PC-3 (cell line): Measurements from ENCODE around the gene ZNF546. TPM values are rescaled to one million over a fixed set of nuclear protein-coding genes. Genes with fewer than 3 reads are reported as not detected.

Experiments used
- ATAC-seq: fragments of 200-7000 bp; cut with Tn5 transposase; 2 replicates; pipeline ENCODE4 v1.9.1; 2020; ENCODE audit warnings: mild to moderate bottlenecking, moderate library complexity
- BruUV-seq: library from RNA; stranded (reverse); fragments of 400-500 nt; replicated peaks from 2 replicates; lab custom pipeline; 2021; lab: Mats Ljungman, UMichigan
- CTCF ChIA-PET: fragments of 300-600 bp; sonication (Branson Sonifier 250); formaldehyde crosslinking; loops from one replicate; lab custom pipeline; 2022; ENCODE audit warnings: antibody characterized with exemption; lab: Charles Lee
- POLR2A ChIA-PET: fragments of 300-600 bp; sonication (Branson Sonifier 250); formaldehyde crosslinking; loops from one replicate; lab custom pipeline; 2022; ENCODE audit warnings: antibody characterized with exemption; ENCODE audit not compliant: unreplicated experiment; lab: Charles Lee
- DNase-seq: peaks from one replicate; pipeline ENCODE4 v3.0.0-alpha.2; 2015
- H2AFZ ChIP-seq: fragments of 300-600 bp; sonication (generic); 2 replicates; pipeline ENCODE4 v1.6.0; 2016; ENCODE audit warnings: antibody characterized with exemption, low read length
- H3F3A ChIP-seq: fragments of 300-600 bp; sonication (generic); one replicate; pipeline ENCODE4 v1.6.0; 2017; ENCODE audit warnings: antibody characterized with exemption, low read length, control low read depth, mild to moderate bottlenecking; ENCODE audit not compliant: unreplicated experiment
- H3K27ac ChIP-seq: fragments of 300-600 bp; sonication (generic); 2 replicates; pipeline ENCODE4 v1.5.1; 2016; ENCODE audit warnings: mild to moderate bottlenecking, low read length
- H3K27me3 ChIP-seq: fragments of 300-600 bp; sonication (generic); 2 replicates; pipeline ENCODE4 v1.6.1; 2016; ENCODE audit warnings: low read length, mixed read lengths
- H3K36me3 ChIP-seq: fragments of 300-600 bp; sonication (generic); 2 replicates; pipeline ENCODE4 v1.6.1; 2016; ENCODE audit warnings: low read depth, mixed run types, low read length, mixed read lengths
- H3K4me1 ChIP-seq: fragments of 300-600 bp; sonication (generic); 2 replicates; pipeline ENCODE4 v1.5.1; 2016; ENCODE audit warnings: low read length; ENCODE audit not compliant: insufficient read depth
- H3K4me2 ChIP-seq: fragments of 300-600 bp; sonication (generic); 2 replicates; pipeline ENCODE4 v1.6.0; 2016; ENCODE audit warnings: low read length
- H3K4me3 ChIP-seq: fragments of 300-600 bp; sonication (generic); 2 replicates; pipeline ENCODE4 v1.5.1; 2016; ENCODE audit warnings: mild to moderate bottlenecking, low read length, mixed read lengths
- H3K79me2 ChIP-seq: fragments of 300-600 bp; sonication (generic); 2 replicates; pipeline ENCODE4 v1.6.1; 2017; ENCODE audit warnings: low read length, mixed read lengths
- H3K9ac ChIP-seq: fragments of 300-600 bp; sonication (generic); 2 replicates; pipeline ENCODE4 v1.6.0; 2016; ENCODE audit warnings: mild to moderate bottlenecking, low read length
- H3K9me2 ChIP-seq: fragments of 300-600 bp; sonication (generic); replicated peaks from 2 replicates; pipeline ENCODE4 v1.6.1; 2016; ENCODE audit warnings: mixed run types, low read length, mixed read lengths
- H3K9me3 ChIP-seq: fragments of 300-600 bp; sonication (generic); 2 replicates; pipeline ENCODE4 v1.6.1; 2016; ENCODE audit warnings: low read length, mixed read lengths
- H4K20me1 ChIP-seq: fragments of 300-600 bp; sonication (generic); 2 replicates; pipeline ENCODE4 v1.6.1; 2016; ENCODE audit warnings: low read length, mixed read lengths
- CTCF ChIP-seq: fragments of 300-600 bp; sonication (generic); conservative IDR thresholded peaks from 2 replicates; pipeline ENCODE4 v1.5.1; 2017; ENCODE audit warnings: antibody characterized with exemption, low read depth, mild to moderate bottlenecking, low read length
- EZH2 ChIP-seq: fragments of 300-600 bp; sonication (generic); IDR thresholded peaks from one replicate; pipeline ENCODE4 v1.6.1; 2017; ENCODE audit warnings: antibody characterized with exemption, mild to moderate bottlenecking, low read length; ENCODE audit not compliant: unreplicated experiment
- EZH2phosphoT487 ChIP-seq: fragments of 300-600 bp; sonication (generic); IDR thresholded peaks from 2 replicates; pipeline ENCODE4 v1.6.1; 2018; ENCODE audit warnings: mild to moderate bottlenecking, antibody characterized with exemption, low read length, borderline replicate concordance
- intact Hi-C: fragments of 100-400 bp; cut with micrococcal nuclease; formaldehyde crosslinking; loops from 2 replicates; pipeline ENCODE4 v1.9.0; 2023
- total RNA-seq: library from RNA; depleted of rRNA; stranded (reverse); fragments of >200 nt; gene quantifications from 2 replicates; pipeline ENCODE4 v1.2.3, GENCODE V29; 2014

The ZNF546 gene
- total RNA-seq, 1 experiment from 2014 or later = 2.5 TPM

- peak overlapping the region; percentile 76 for H3K27ac ChIP-seq
- ATAC-seq = no peak
- peaks cover 2% of the 10 kb centered on the region; the same call in 1 of the 2 replicates for H3K36me3 ChIP-seq
- H3K79me2 ChIP-seq = no peaks in the 10 kb centered on the region
- no peaks in the 10 kb centered on the region for H3K9me3 ChIP-seq
- ChIA-PET CTCF (no interaction called here), POLR2A (no interaction called here)
- no peak overlapping the region for H2AFZ ChIP-seq
- peaks cover 12% of the 10 kb centered on the region for H3K4me1 ChIP-seq
- DNase-seq = no peak
- H3K27me3 ChIP-seq = no peaks in the 10 kb centered on the region
- no peaks in the 10 kb centered on the region for H3K9me2 ChIP-seq
- H4K20me1 ChIP-seq = no peaks in the 10 kb centered on the region
- TF ChIP-seq EZH2 (no peak), CTCF (no peak), EZH2phosphoT487 (no peak)
- no peak overlapping the region; the same call in 1 of the 2 replicates for H3K9ac ChIP-seq
- 0 out of 2 replicates have a peak overlapping the region, but pooled peaks have one; percentile 1 for H3K4me2 ChIP-seq
- no peak overlapping the region for H3K4me3 ChIP-seq
- no TSS peak for BruUV-seq
- no peaks in the 10 kb centered on the region for H3F3A ChIP-seq
- intact Hi-C loops = no loop called here
These were observed 8.9 kb downstream of the ZNF546 start for GRCh38 chr19:40005691-40006272.

- H4K20me1 ChIP-seq = no peaks in the 10 kb centered on the region
- no peaks in the 10 kb centered on the region for H3K9me2 ChIP-seq
- ChIA-PET CTCF (no interaction called here), POLR2A (no interaction called here)
- H3K79me2 ChIP-seq = no peaks in the 10 kb centered on the region
- no peaks in the 10 kb centered on the region for H3K9me3 ChIP-seq
- peak overlapping the region; percentile 76 for H3K27ac ChIP-seq
- TF ChIP-seq EZH2 = no peak
- no peak for TF ChIP-seq CTCF
- no peak for TF ChIP-seq EZH2phosphoT487
- peaks cover 2% of the 10 kb centered on the region; the same call in 1 of the 2 replicates for H3K36me3 ChIP-seq
- ATAC-seq (peak; percentile 65), DNase-seq (peak; percentile 84)
- H3F3A ChIP-seq = no peaks in the 10 kb centered on the region
- intact Hi-C loops = no loop called here
- 0 out of 2 replicates have a peak overlapping the region, but pooled peaks have one; percentile 1 for H3K4me2 ChIP-seq
- no TSS peak for BruUV-seq
- no peak overlapping the region for H2AFZ ChIP-seq
- H3K9ac ChIP-seq = no peak overlapping the region; the same call in 1 of the 2 replicates
- peaks cover 12% of the 10 kb centered on the region for H3K4me1 ChIP-seq
- H3K4me3 ChIP-seq = no peak overlapping the region
- no peaks in the 10 kb centered on the region for H3K27me3 ChIP-seq
These were observed 9.4 kb downstream of the ZNF546 start for GRCh38 chr19:40006273-40006691.

- CTCF ChIA-PET = no interaction called here
These were observed 12.8 kb downstream of the ZNF546 start for GRCh38 chr19:40009674-40010073.

More at GRCh38 chr19:40009674-40010073, 12.8 kb downstream of the ZNF546 start:
- POLR2A ChIA-PET = no interaction called here
- Histone ChIP-seq H3K79me2 (no peaks in the 10 kb centered on the region), H3K4me1 (peaks cover 12% of the 10 kb centered on the region), H2AFZ (no peak overlapping the region), H3K27ac (no peak overlapping the region), H3K27me3 (no peaks in the 10 kb centered on the region), H3F3A (no peaks in the 10 kb centered on the region), H3K9ac (no peak overlapping the region), H3K9me3 (peaks cover 7% of the 10 kb centered on the region; the same call in 1 of the 2 replicates), H3K9me2 (no peaks in the 10 kb centered on the region), H4K20me1 (no peaks in the 10 kb centered on the region), H3K36me3 (peaks cover 16% of the 10 kb centered on the region; the same call in 1 of the 2 replicates), H3K4me3 (no peak overlapping the region), H3K4me2 (no peak overlapping the region)
- intact Hi-C loops = no loop called here
- no peak for DNase-seq
- BruUV-seq = no TSS peak
- ATAC-seq = no peak
- TF ChIP-seq EZH2 = no peak
- TF ChIP-seq CTCF = no peak
- TF ChIP-seq EZH2phosphoT487 = no peak
